B cell (primary cell): ENCODE measurements around the gene TEX11. TPM values are rescaled to one million over a fixed set of nuclear protein-coding genes. Genes with fewer than 3 reads are reported as not detected.

Experiments used
- ATAC-seq: fragments of 200-7000 bp; cut with Tn5 transposase; one replicate; pipeline ENCODE4 v1.10.0; 2021; ENCODE audit warnings: low read depth, mild to moderate bottlenecking, moderate number of reproducible peaks, moderate library complexity
- CTCF ChIA-PET: fragments of 350-600 bp; sonication (Branson Sonifier 250); formaldehyde crosslinking; loops from one replicate; lab custom pipeline; 2021; ENCODE audit warnings: antibody characterized with exemption, inconsistent platforms; lab: Charles Lee
- POLR2A ChIA-PET: fragments of 350-600 bp; sonication (Branson Sonifier 250); formaldehyde crosslinking; loops from one replicate; lab custom pipeline; 2021; ENCODE audit warnings: antibody characterized with exemption; lab: Charles Lee
- DNase-seq: peaks from one replicate; pipeline ENCODE4 v3.0.0; 2013
- H2AFZ ChIP-seq: 2 replicates; pipeline ENCODE4 v1.6.1; 2012; ENCODE audit warnings: mild to moderate bottlenecking, low read depth, low read length; ENCODE audit not compliant: insufficient read depth, poor library complexity, severe bottlenecking
- H3K27ac ChIP-seq, 2 donors: 1 replicate in 1 of 2; 2 replicates in 1 of 2; pipeline ENCODE4 v1.5.1; 2012 to 2013; ENCODE audit warnings: low read length in 2 of 2, mild to moderate bottlenecking in 2 of 2, moderate library complexity in 1 of 2
- H3K27me3 ChIP-seq, 4 experiments: fragments of 200-600 bp in 1 of 4; sonication (generic) in 1 of 4; replicated peaks in 1 of 4; 1 replicate in 2 of 4; 2 replicates in 2 of 4; pipeline versions ENCODE4 v1.6.1 to v1.7.0; 2013 to 2016; ENCODE audit warnings: low read length in 3 of 4, mild to moderate bottlenecking in 2 of 4, mixed read lengths in 1 of 4, moderate library complexity in 1 of 4; ENCODE audit not compliant: insufficient read depth in 4 of 4, control insufficient read depth in 3 of 4; ENCODE audit errors: control extremely low read depth in 1 of 4
- H3K36me3 ChIP-seq, 2 experiments: replicated peaks in 1 of 2; 1 replicate in 1 of 2; 2 replicates in 1 of 2; pipeline versions ENCODE4 v1.6.1 to v1.7.1; 2013; ENCODE audit warnings: low read length in 1 of 2; ENCODE audit not compliant: insufficient read depth in 2 of 2, control insufficient read depth in 1 of 2; ENCODE audit errors: control extremely low read depth in 1 of 2, extremely low read depth in 1 of 2
- H3K4me1 ChIP-seq, 2 donors: fragments of 200-600 bp in 1 of 2; sonication (generic) in 1 of 2; 1 replicate in 1 of 2; 2 replicates in 1 of 2; pipeline versions ENCODE4 v1.5.1 to v1.6.1; 2013 to 2017; ENCODE audit warnings: low read length in 2 of 2; ENCODE audit not compliant: control insufficient read depth in 2 of 2, insufficient read depth in 2 of 2
- H3K4me2 ChIP-seq: replicated peaks from 2 replicates; pipeline ENCODE3; 2012; ENCODE audit warnings: mild to moderate bottlenecking, low read depth, low read length; ENCODE audit not compliant: poor library complexity, severe bottlenecking
- H3K4me3 ChIP-seq, 5 experiments: fragments of 200-600 bp in 1 of 5; sonication (generic) in 1 of 5; 1 replicate in 3 of 5; 2 replicates in 2 of 5; pipeline versions ENCODE4 v1.5.1 to v1.7.0; 2011 to 2016; ENCODE audit warnings: low read length in 4 of 5, mild to moderate bottlenecking in 4 of 5, low read depth in 2 of 5, control low read depth in 1 of 5, moderate library complexity in 1 of 5; ENCODE audit not compliant: insufficient read depth in 1 of 5; ENCODE audit errors: control extremely low read depth in 1 of 5, extremely low read depth in 1 of 5
- H3K79me2 ChIP-seq: fragments of 200-600 bp; sonication (generic); one replicate; pipeline ENCODE4 v1.6.0; 2016; ENCODE audit warnings: low read length; ENCODE audit not compliant: control insufficient read depth, insufficient read depth
- H3K9ac ChIP-seq: fragments of 200-600 bp; sonication (generic); 2 replicates; pipeline ENCODE4 v1.6.1; 2017; ENCODE audit warnings: mild to moderate bottlenecking, low read length, moderate library complexity
- H3K9me3 ChIP-seq, 3 donors: one replicate each; pipeline versions ENCODE4 v1.6.1 to v1.7.1; 2013; ENCODE audit warnings: low read length in 2 of 3; ENCODE audit not compliant: control insufficient read depth in 2 of 3, insufficient read depth in 1 of 3; ENCODE audit errors: control extremely low read depth in 1 of 3
- H4K20me1 ChIP-seq: 2 replicates; pipeline ENCODE4 v1.6.0; 2012; ENCODE audit warnings: mild to moderate bottlenecking, low read length; ENCODE audit not compliant: insufficient read depth, control insufficient read depth, poor library complexity, severe bottlenecking
- H3K27ac Mint-ChIP-seq: one replicate; pipeline ENCODE4 v1.8.0; 2021; ENCODE audit warnings: mixed read lengths
- H3K27me3 Mint-ChIP-seq: one replicate; pipeline ENCODE4 v1.8.0; 2021; ENCODE audit warnings: mixed read lengths
- H3K4me1 Mint-ChIP-seq: one replicate; pipeline ENCODE4 v1.8.0; 2021; ENCODE audit warnings: mixed read lengths
- H3K4me3 Mint-ChIP-seq: one replicate; pipeline ENCODE4 v1.8.0; 2021; ENCODE audit warnings: mixed read lengths
- H3K9me3 Mint-ChIP-seq: one replicate; pipeline ENCODE4 v1.8.0; 2022; ENCODE audit warnings: mixed read lengths; ENCODE audit not compliant: insufficient read depth
- EZH2 ChIP-seq: IDR thresholded peaks from 2 replicates; pipeline ENCODE4 v1.6.1; 2012; ENCODE audit warnings: borderline replicate concordance, low read depth, mild to moderate bottlenecking, moderate library complexity, low read length; ENCODE audit not compliant: insufficient read depth, poor library complexity, severe bottlenecking
- WGBS: methylation state at CpG from one replicate; pipeline ENCODE4 v1.1.5; 2013; ENCODE audit warnings: missing lambda C conversion rate; ENCODE audit not compliant: insufficient coverage; 5-methylcytosine and 5-hydroxymethylcytosine counted together
- intact Hi-C: fragments of 100-400 bp; cut with micrococcal nuclease; formaldehyde crosslinking; loops from one replicate; pipeline ENCODE4 v1.10.0; 2022
- polyA plus RNA-seq: library from polyadenylated mRNA; depleted of rRNA; stranded (reverse); fragments of >200 nt; gene quantifications from 2 replicates; pipeline ENCODE4 v1.2.3, GENCODE V29; 2012
- total RNA-seq, 2 donors: library from RNA; stranded (reverse); fragments of 120-200 nt in 1 of 2; gene quantifications; 1 replicate in 1 of 2; 2 replicates in 1 of 2; pipeline versions ENCODE4 v1.2.3 to v1.2.4, GENCODE V29; 2013 to 2022
- TF ChIP-seq, protein P1 (sequence below): fragments of 200-600 bp; IDR thresholded peaks from one replicate; pipeline ENCODE4 v1.8.0; 2022; ENCODE audit warnings: antibody characterized with exemption, mild to moderate bottlenecking

TEX11 gene
- total and polyA plus RNA-seq, 2 donors (not counting 1 experiment from before 2014, with no cell fraction given): not detected

- Mint-ChIP-seq H3K4me3 (no peak overlapping the region), H3K9me3 (peaks cover 2% of the 10 kb centered on the region), H3K27me3 (peaks cover 17% of the 10 kb centered on the region), H3K4me1 (no peaks in the 10 kb centered on the region), H3K27ac (no peak overlapping the region)
- no peak overlapping the region for H2AFZ ChIP-seq
- no peak for ATAC-seq
- H3K27me3 ChIP-seq: no peaks in the 10 kb centered on the region
- H3K27ac ChIP-seq: no peak overlapping the region
- H3K36me3 ChIP-seq: no peaks in the 10 kb centered on the region
- no peak overlapping the region for H3K4me2 ChIP-seq
- no peaks in the 10 kb centered on the region for H3K79me2 ChIP-seq
- no peaks in the 10 kb centered on the region for H3K4me1 ChIP-seq
- TF ChIP-seq, protein P1, sequence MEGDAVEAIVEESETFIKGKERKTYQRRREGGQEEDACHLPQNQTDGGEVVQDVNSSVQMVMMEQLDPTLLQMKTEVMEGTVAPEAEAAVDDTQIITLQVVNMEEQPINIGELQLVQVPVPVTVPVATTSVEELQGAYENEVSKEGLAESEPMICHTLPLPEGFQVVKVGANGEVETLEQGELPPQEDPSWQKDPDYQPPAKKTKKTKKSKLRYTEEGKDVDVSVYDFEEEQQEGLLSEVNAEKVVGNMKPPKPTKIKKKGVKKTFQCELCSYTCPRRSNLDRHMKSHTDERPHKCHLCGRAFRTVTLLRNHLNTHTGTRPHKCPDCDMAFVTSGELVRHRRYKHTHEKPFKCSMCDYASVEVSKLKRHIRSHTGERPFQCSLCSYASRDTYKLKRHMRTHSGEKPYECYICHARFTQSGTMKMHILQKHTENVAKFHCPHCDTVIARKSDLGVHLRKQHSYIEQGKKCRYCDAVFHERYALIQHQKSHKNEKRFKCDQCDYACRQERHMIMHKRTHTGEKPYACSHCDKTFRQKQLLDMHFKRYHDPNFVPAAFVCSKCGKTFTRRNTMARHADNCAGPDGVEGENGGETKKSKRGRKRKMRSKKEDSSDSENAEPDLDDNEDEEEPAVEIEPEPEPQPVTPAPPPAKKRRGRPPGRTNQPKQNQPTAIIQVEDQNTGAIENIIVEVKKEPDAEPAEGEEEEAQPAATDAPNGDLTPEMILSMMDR: no peak
- TF ChIP-seq EZH2: no peak
- DNase-seq: no peak
- ChIA-PET POLR2A (no interaction called here), CTCF (no interaction called here)
- WGBS: 90% methylated on average over 2 of the region's 10 CpGs
- H3K9me3 ChIP-seq: no peaks in the 10 kb centered on the region
- intact Hi-C loops: no loop called here
- H4K20me1 ChIP-seq: no peaks in the 10 kb centered on the region
- no peak overlapping the region for H3K9ac ChIP-seq
- H3K4me3 ChIP-seq: no peak overlapping the region
These were observed 146.2 kb downstream of the TEX11 start for GRCh38 chrX:70762285-70762684.

DNA sequence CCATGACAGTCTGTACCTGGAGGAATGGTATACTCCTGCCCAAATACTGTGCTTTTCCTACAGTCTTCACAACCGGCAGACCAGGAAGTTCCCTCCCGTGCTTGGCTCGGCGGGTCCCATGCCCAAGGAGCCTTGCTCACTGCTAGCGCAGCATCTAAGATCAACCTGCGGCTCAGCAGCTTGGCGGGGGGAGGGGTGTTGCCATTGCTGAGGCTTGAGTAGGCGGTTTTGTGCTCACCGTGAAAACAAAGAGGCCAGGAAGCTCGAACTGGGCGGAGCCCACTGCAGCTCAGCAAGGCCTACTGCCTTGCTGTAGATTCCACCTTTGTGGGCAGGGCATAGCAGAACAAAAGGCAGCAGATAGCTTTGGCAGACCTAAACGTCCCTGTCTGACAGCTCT lies 152.7 kb downstream of the TEX11 start:
- no peak for TF ChIP-seq EZH2
- TF ChIP-seq, protein P1: no peak
- no peaks in the 10 kb centered on the region for H3K27me3 ChIP-seq
- no peak overlapping the region for H3K4me2 ChIP-seq
- no peak overlapping the region for H2AFZ ChIP-seq
- H4K20me1 ChIP-seq: no peaks in the 10 kb centered on the region
- H3K9ac ChIP-seq: no peak overlapping the region
- peaks cover under 1% of the 10 kb centered on the region for H3K9me3 Mint-ChIP-seq
- no peaks in the 10 kb centered on the region for H3K4me1 Mint-ChIP-seq
- no peak for ATAC-seq
- no peak overlapping the region for H3K4me3 ChIP-seq
- peaks cover 19% of the 10 kb centered on the region for H3K27me3 Mint-ChIP-seq
- no peaks in the 10 kb centered on the region for H3K36me3 ChIP-seq
- no peak for DNase-seq
- 86% methylated on average over 11 of the region's 12 CpGs for WGBS
- H3K4me3 Mint-ChIP-seq: no peak overlapping the region
- H3K27ac ChIP-seq: no peak overlapping the region
- CTCF ChIA-PET: no interaction called here
- intact Hi-C loops: no loop called here
- no peak overlapping the region for H3K27ac Mint-ChIP-seq
- H3K9me3 ChIP-seq: no peaks in the 10 kb centered on the region
- no peaks in the 10 kb centered on the region for H3K4me1 ChIP-seq
- POLR2A ChIA-PET: no interaction called here
- no peaks in the 10 kb centered on the region for H3K79me2 ChIP-seq
